Endothelial cell of umbilical vein (primary cell): ENCODE results near the gene OPCML. TPM values are rescaled to one million over a fixed set of nuclear protein-coding genes. Genes with fewer than 3 reads are reported as not detected.

ENCODE experiments used
- BruUV-seq: library from RNA; stranded (reverse); fragments of 400-500 nt; replicated peaks from 2 replicates; lab custom pipeline; 2021; lab: Mats Ljungman, UMichigan
- CTCF ChIA-PET: fragments of 300-600, 350-600 bp; sonication (Branson Sonifier 250); formaldehyde crosslinking; loops from one replicate; lab custom pipeline; 2021; ENCODE audit warnings: antibody characterized with exemption, inconsistent platforms; lab: Charles Lee
- POLR2A ChIA-PET: fragments of 300-600, 350-600 bp; sonication (Branson Sonifier 250); formaldehyde crosslinking; loops from one replicate; lab custom pipeline; 2021; ENCODE audit warnings: antibody characterized with exemption, inconsistent platforms; lab: Charles Lee
- DNase-seq: peaks from one replicate; pipeline ENCODE4 v3.0.0-alpha.2; 2011; ENCODE audit warnings: low read depth, low spot score
- FAIRE-seq: peaks from 2 replicates; lab custom pipeline; 2011; peaks lifted over from hg19 to GRCh38; lab: Jason Lieb, UNC
- H2AFZ ChIP-seq: 2 replicates; pipeline ENCODE4 v1.6.0; 2012; ENCODE audit warnings: low read depth, low read length, control low read depth, inconsistent platforms
- H3K27ac ChIP-seq: 2 replicates; pipeline ENCODE4 v1.5.1; 2011; ENCODE audit warnings: low read depth, mild to moderate bottlenecking, control low read depth, low read length, moderate library complexity; ENCODE audit not compliant: insufficient read depth
- H3K27me3 ChIP-seq, 2 experiments: 2 replicates each; pipeline versions ENCODE4 v1.6.0 to v1.6.1; 2011; ENCODE audit warnings: low read length in 2 of 2, mixed read lengths in 1 of 2; ENCODE audit not compliant: control insufficient read depth in 2 of 2, insufficient read depth in 2 of 2
- H3K36me3 ChIP-seq, 2 experiments: 2 replicates in 1 of 2; 3 replicates in 1 of 2; pipeline ENCODE4 v1.5.1; 2011; ENCODE audit warnings: low read length in 2 of 2, mild to moderate bottlenecking in 1 of 2, moderate library complexity in 1 of 2; ENCODE audit not compliant: control insufficient read depth in 2 of 2, insufficient read depth in 2 of 2; ENCODE audit errors: extremely low read depth in 1 of 2
- H3K4me1 ChIP-seq: 3 replicates; pipeline ENCODE4 v1.5.1; 2011; ENCODE audit warnings: mild to moderate bottlenecking, low read length; ENCODE audit not compliant: control insufficient read depth, insufficient read depth; ENCODE audit errors: extremely low read depth
- H3K4me2 ChIP-seq: 2 replicates; pipeline ENCODE4 v1.6.1; 2011; ENCODE audit warnings: low read length, control low read depth, mixed read lengths; ENCODE audit not compliant: insufficient read depth
- H3K4me3 ChIP-seq, 3 experiments: fragments of 200-600 bp in 1 of 3; sonication (generic), shearing (Covaris generic) in 1 of 3; replicated peaks in 1 of 3; 2 replicates each; pipeline ENCODE4 v1.5.1; 2011 to 2016; ENCODE audit warnings: control low read depth in 3 of 3, low read length in 3 of 3, mild to moderate bottlenecking in 2 of 3, inconsistent platforms in 1 of 3, low read depth in 1 of 3, moderate library complexity in 1 of 3; ENCODE audit not compliant: insufficient read depth in 1 of 3
- H3K79me2 ChIP-seq: 2 replicates; pipeline ENCODE4 v1.6.0; 2012; ENCODE audit warnings: low read length, inconsistent platforms; ENCODE audit not compliant: control insufficient read depth, insufficient read depth
- H3K9ac ChIP-seq: replicated peaks from 2 replicates; pipeline ENCODE3; 2011; ENCODE audit warnings: low read length, control low read depth; ENCODE audit not compliant: insufficient read depth; ENCODE audit errors: extremely low read depth
- H3K9me1 ChIP-seq: replicated peaks from 3 replicates; pipeline ENCODE4 v1.6.0; 2011; ENCODE audit warnings: mild to moderate bottlenecking, low read length; ENCODE audit not compliant: control insufficient read depth, insufficient read depth; ENCODE audit errors: extremely low read depth
- H3K9me3 ChIP-seq: replicated peaks from 2 replicates; pipeline ENCODE4 v1.5.1; 2012; ENCODE audit warnings: low read length, inconsistent platforms; ENCODE audit not compliant: control insufficient read depth, insufficient read depth
- H4K20me1 ChIP-seq: replicated peaks from 2 replicates; pipeline ENCODE3; 2011; ENCODE audit warnings: mild to moderate bottlenecking, low read length; ENCODE audit not compliant: control insufficient read depth, insufficient read depth; ENCODE audit errors: extremely low read depth
- CTCF ChIP-seq, 2 donors: IDR thresholded peaks; 1 replicate in 1 of 2; 2 replicates in 1 of 2; pipeline ENCODE4 v1.5.1; 2011; ENCODE audit warnings: low read length in 2 of 2, mild to moderate bottlenecking in 2 of 2, moderate library complexity in 2 of 2, control low read depth in 1 of 2, inconsistent platforms in 1 of 2, low read depth in 1 of 2; ENCODE audit not compliant: insufficient read depth in 1 of 2; ENCODE audit errors: extremely low read depth in 1 of 2
- EZH2 ChIP-seq: IDR thresholded peaks from 2 replicates; pipeline ENCODE4 v1.6.1; 2012; ENCODE audit warnings: borderline replicate concordance, low read depth, mild to moderate bottlenecking, moderate library complexity, low read length, inconsistent platforms; ENCODE audit not compliant: severe bottlenecking
- FOS ChIP-seq: IDR thresholded peaks from 2 replicates; pipeline ENCODE4 v1.6.1; 2011; ENCODE audit warnings: mild to moderate bottlenecking, low read length, moderate library complexity, borderline replicate concordance; ENCODE audit not compliant: insufficient read depth
- GATA2 ChIP-seq: IDR thresholded peaks from 2 replicates; pipeline ENCODE4 v1.7.0; 2011; ENCODE audit warnings: low read depth, mild to moderate bottlenecking, moderate library complexity, mixed read lengths, low read length; ENCODE audit not compliant: insufficient read length, insufficient read depth
- JUN ChIP-seq: IDR thresholded peaks from 2 replicates; pipeline ENCODE4 v1.6.1; 2011; ENCODE audit warnings: borderline replicate concordance, low read depth; ENCODE audit not compliant: insufficient read length, insufficient read depth
- MAX ChIP-seq: IDR thresholded peaks from 2 replicates; pipeline ENCODE4 v1.6.1; 2011; ENCODE audit not compliant: insufficient read depth, insufficient read length
- MYC ChIP-seq: IDR thresholded peaks from one replicate; pipeline ENCODE4 v1.6.1; 2011; ENCODE audit warnings: mild to moderate bottlenecking, low read depth, low read length
- POLR2A ChIP-seq: IDR thresholded peaks from 2 replicates; pipeline ENCODE4 v1.6.1; 2012; ENCODE audit warnings: low read depth, mild to moderate bottlenecking, control low read depth, low read length
- POLR2AphosphoS5 ChIP-seq: IDR thresholded peaks from 2 replicates; pipeline ENCODE4 v1.6.1; 2012; ENCODE audit warnings: low read depth, mild to moderate bottlenecking, control low read depth, low read length, moderate library complexity; ENCODE audit not compliant: insufficient read depth
- dilution Hi-C: fragments of 300-500 bp; cut with MboI; formaldehyde crosslinking; loops from one replicate; pipeline ENCODE4 v1.15.0; 2019; ENCODE audit warnings: low sequenced_read_pairs; ENCODE audit not compliant: extremely low pct_ligation_motif_present
- intact Hi-C: fragments of 100-400 bp; cut with micrococcal nuclease; formaldehyde crosslinking; loops from one replicate; pipeline ENCODE4 v1.10.0; 2022
- polyA plus RNA-seq, 4 experiments: library from polyadenylated mRNA; depleted of rRNA in 3 of 4; stranded (reverse) in 3 of 4; unstranded in 1 of 4; fragments of >200 nt; gene quantifications; 2 replicates each; pipeline versions ENCODE4 v1.2.1 to v1.2.3, GENCODE V29; 2011 to 2012; ENCODE audit warnings: missing spikeins in 1 of 4
- total RNA-seq: library from RNA; stranded (reverse); gene quantifications from 2 replicates; pipeline ENCODE4 v1.2.3, GENCODE V29; 2021

Gene OPCML
- total and polyA plus RNA-seq, 2 donors (not counting 3 experiments of a cell fraction or from before 2014, with no cell fraction given), result not detected

- H3K4me3 ChIP-seq, result no peak overlapping the region
- no peaks in the 10 kb centered on the region for H3K27me3 ChIP-seq
- no peak overlapping the region for H3K4me2 ChIP-seq
- no peak overlapping the region for H2AFZ ChIP-seq
- DNase-seq (no peak), FAIRE-seq (no peak)
- H3K9ac ChIP-seq, result no peak overlapping the region
- peaks cover 6% of the 10 kb centered on the region for H3K9me3 ChIP-seq
- POLR2A ChIA-PET, result no interaction called here
- H3K79me2 ChIP-seq, result no peaks in the 10 kb centered on the region
- BruUV-seq, result no TSS peak
- no peak overlapping the region for H3K27ac ChIP-seq
- no peaks in the 10 kb centered on the region for H4K20me1 ChIP-seq
- dilution Hi-C loops (no loop called here), intact Hi-C loops (no loop called here)
- H3K36me3 ChIP-seq, result no peaks in the 10 kb centered on the region
- H3K9me1 ChIP-seq, result no peaks in the 10 kb centered on the region
- TF ChIP-seq POLR2A (no peak), POLR2AphosphoS5 (no peak), EZH2 (no peak), CTCF (IDR thresholded peaks at IDR 0.05; ENCODE audit: extremely low read depth in 1 of 2, insufficient read depth in 1 of 2, low read depth in 1 of 2, low read length in 2 of 2) (no peak), MAX (no peak), GATA2 (no peak), MYC (no peak), JUN (no peak), FOS (no peak)
- CTCF ChIA-PET, result no interaction called here
- no peaks in the 10 kb centered on the region for H3K4me1 ChIP-seq
These were observed 229.0 kb downstream of the OPCML start for GRCh38 chr11:133303262-133303661.
